ENCODE data around the gene PARVA.

GRCh38 chr11:12454782-12455181 lies 77.4 kb downstream of the PARVA start:
- no peak for TF ChIP-seq CTCF (IDR thresholded peaks at IDR 0.05)
- no peak for TF ChIP-seq POLR2AphosphoS5 (IDR thresholded peaks at IDR 0.05)

Measured in sigmoid colon (tissue), 4 donors.